ENCODE data around the gene HNRNPR. TPM values are rescaled to one million over a fixed set of nuclear protein-coding genes. Genes with fewer than 3 reads are reported as not detected.
A peak's percentile ranks its signal among the peaks of the same experiment; 100 is the strongest.

Gene HNRNPR
- total RNA-seq (10 to 100 TPM; 92.0 to 93.3 TPM), total RNA-seq (131 to 445 (median 233) reads per million in 172 experiments)
- 128 TPM for polyA plus RNA-seq (2013, experiment 1 of 2)
- polyA plus RNA-seq (2013, experiment 2 of 2), result 132 TPM

DNA sequence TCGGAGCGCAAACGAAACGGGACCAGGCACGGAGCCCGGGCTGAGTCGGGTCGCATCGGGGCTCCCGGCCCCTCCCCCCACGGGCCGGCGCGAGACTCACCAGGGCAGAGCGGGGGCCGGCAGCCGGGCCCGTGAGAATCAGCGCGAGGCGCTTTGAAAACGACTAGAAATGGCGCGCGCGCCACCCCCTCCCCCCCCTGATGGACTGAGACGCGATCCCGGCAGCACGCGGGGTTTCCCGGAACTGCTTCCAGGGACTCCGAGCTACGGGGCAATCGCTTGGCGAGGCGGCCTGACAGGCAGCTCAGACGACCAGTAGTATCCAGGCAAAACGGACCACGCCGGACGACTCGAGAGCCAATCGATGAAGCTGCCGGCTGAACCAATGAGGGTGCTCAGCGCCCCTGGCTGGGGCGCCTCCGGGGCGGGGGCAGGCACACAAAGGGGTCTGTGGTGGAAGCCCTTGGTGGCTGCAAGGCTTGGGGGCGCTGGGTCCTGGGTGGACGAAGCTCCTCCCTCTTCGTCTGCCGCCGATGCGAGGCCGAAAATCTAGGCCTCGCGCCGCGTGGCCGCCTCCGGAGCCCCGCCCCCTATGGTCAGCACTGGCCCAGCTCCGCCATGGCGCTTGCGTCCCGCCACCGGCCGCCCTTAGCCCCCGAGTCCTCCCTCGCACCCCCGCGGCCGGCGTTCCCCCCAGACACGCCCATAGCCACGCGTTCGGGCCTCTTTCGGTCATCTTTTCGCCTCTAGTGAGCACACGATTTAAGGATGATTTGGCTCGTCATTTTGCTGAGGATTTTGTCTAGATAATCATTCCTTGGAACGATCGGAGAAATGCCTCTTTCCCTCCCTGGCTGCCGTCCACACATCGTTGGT lies at the start of gene HNRNPR:
TSS of gene HNRNPR (minus strand) at position 174 of the 876 bp plus-strand sequence. CDS start 3,276 bp downstream, outside the sequence.
- Histone ChIP-seq H3K4me1 (ENCODE audit: insufficient read depth, low read length) (peaks cover 8% of the 10 kb centered on the region), H3K36me3 (ENCODE audit: insufficient read depth, low read length) (no peaks in the 10 kb centered on the region), H3K27me3 (ENCODE audit: control insufficient read depth in 1 of 2, insufficient read depth in 2 of 2, low read length in 2 of 2) (no peaks in the 10 kb centered on the region), H3K27ac (ENCODE audit: low read depth in 1 of 2, low read length in 2 of 2) (peak within 1 kb of the TSS; percentile 69 to 70), H3K4me3 (ENCODE audit: low read length) (peak within 1 kb of the TSS; percentile 73), H3K9me3 (ENCODE audit: control insufficient read depth in 1 of 2, insufficient read depth in 1 of 2, low read length in 2 of 2) (no peaks in the 10 kb centered on the region)
- ChIA-PET CTCF (interaction anchor here (0.6 to 1.9 kb wide), 6 partner anchors 15 to 59 kb away, joined by 3 to 11 read pairs (median 4); no protein-coding TSS in a partner anchor), POLR2A (interaction anchor here (0.6 to 2.1 kb wide), 34 partner anchors 10 to 636 kb away, joined by 3 to 116 read pairs (median 4); partner anchors contain the start of genes E2F2, GALE, HMGCL and KDM1A)
- DNase-seq (peak; percentile 96 to 100 (median 99)), ATAC-seq (ENCODE audit: poor library complexity) (peak; percentile 96)
- peaks cover 43% of the 10 kb centered on the region for H3K4me1 Mint-ChIP-seq (ENCODE audit: low read depth)
- no peaks in the 10 kb centered on the region for H3K9me3 Mint-ChIP-seq
- peaks cover 33% of the 10 kb centered on the region for H3K36me3 Mint-ChIP-seq (ENCODE audit: low read depth)
- peak within 1 kb of the TSS; percentile 92 for H3K27ac Mint-ChIP-seq
- peak within 1 kb of the TSS; percentile 96 for H3K4me3 Mint-ChIP-seq
- intact Hi-C loops (cut with DNase I, micrococcal nuclease), result loop anchor here (1.0 to 5.0 kb wide), 3 partner anchors 24 to 60 kb away; no protein-coding TSS in a partner anchor
- TF ChIP-seq, protein P1, sequence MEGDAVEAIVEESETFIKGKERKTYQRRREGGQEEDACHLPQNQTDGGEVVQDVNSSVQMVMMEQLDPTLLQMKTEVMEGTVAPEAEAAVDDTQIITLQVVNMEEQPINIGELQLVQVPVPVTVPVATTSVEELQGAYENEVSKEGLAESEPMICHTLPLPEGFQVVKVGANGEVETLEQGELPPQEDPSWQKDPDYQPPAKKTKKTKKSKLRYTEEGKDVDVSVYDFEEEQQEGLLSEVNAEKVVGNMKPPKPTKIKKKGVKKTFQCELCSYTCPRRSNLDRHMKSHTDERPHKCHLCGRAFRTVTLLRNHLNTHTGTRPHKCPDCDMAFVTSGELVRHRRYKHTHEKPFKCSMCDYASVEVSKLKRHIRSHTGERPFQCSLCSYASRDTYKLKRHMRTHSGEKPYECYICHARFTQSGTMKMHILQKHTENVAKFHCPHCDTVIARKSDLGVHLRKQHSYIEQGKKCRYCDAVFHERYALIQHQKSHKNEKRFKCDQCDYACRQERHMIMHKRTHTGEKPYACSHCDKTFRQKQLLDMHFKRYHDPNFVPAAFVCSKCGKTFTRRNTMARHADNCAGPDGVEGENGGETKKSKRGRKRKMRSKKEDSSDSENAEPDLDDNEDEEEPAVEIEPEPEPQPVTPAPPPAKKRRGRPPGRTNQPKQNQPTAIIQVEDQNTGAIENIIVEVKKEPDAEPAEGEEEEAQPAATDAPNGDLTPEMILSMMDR (IDR thresholded peaks at IDR 0.05), result peak; percentile 11
- no peaks in the 10 kb centered on the region for H3K27me3 Mint-ChIP-seq

DNA sequence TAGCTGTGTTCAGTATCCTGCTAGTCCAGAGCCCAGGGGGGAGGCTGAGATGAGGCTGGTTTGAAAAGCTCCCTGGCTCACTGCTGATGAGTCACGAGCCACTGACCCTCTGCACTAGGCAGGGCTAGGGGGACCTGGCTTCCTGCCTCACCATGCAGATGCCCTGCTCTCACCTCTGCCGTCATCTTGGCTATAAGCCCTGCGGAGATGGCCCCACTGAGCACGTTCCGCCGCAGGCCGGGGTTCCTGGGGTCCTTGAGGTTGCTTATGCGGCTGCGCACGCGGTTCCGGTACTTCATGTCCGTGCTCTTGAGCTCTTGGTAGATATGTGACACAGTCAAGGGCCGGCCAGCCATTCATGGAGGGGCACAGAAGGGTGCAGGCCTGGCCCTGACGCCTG lies 49.6 kb upstream of the HNRNPR start:
- DNase-seq (no peak), ATAC-seq (ENCODE audit: poor library complexity) (no peak)
- no peak overlapping the region for H3K27ac ChIP-seq (ENCODE audit: low read depth in 1 of 2, low read length in 2 of 2)
- no peaks in the 10 kb centered on the region for H3K9me3 ChIP-seq (ENCODE audit: control insufficient read depth in 1 of 2, insufficient read depth in 1 of 2, low read length in 2 of 2)
- no peak overlapping the region for H3K27ac Mint-ChIP-seq
- CTCF ChIA-PET, result interaction anchor here (1.9 kb wide), 1 partner anchor 10 kb away, joined by 6 read pairs; no protein-coding TSS in a partner anchor
- no peak overlapping the region for H3K4me3 ChIP-seq (ENCODE audit: low read length)
- intact Hi-C loops (cut with DNase I, micrococcal nuclease), result no loop called here
- H3K4me1 ChIP-seq (ENCODE audit: insufficient read depth, low read length), result no peaks in the 10 kb centered on the region
- H3K27me3 ChIP-seq (ENCODE audit: control insufficient read depth in 1 of 2, insufficient read depth in 2 of 2, low read length in 2 of 2), result no peaks in the 10 kb centered on the region
- H3K4me1 Mint-ChIP-seq (ENCODE audit: low read depth), result no peaks in the 10 kb centered on the region
- TF ChIP-seq, protein P1 (IDR thresholded peaks at IDR 0.05), result no peak
- POLR2A ChIA-PET, result no interaction called here
- no peak overlapping the region for H3K4me3 Mint-ChIP-seq
- H3K36me3 Mint-ChIP-seq (ENCODE audit: low read depth), result peaks cover 47% of the 10 kb centered on the region
- no peaks in the 10 kb centered on the region for H3K27me3 Mint-ChIP-seq
- no peaks in the 10 kb centered on the region for H3K9me3 Mint-ChIP-seq
- no peaks in the 10 kb centered on the region for H3K36me3 ChIP-seq (ENCODE audit: insufficient read depth, low read length)

DNA sequence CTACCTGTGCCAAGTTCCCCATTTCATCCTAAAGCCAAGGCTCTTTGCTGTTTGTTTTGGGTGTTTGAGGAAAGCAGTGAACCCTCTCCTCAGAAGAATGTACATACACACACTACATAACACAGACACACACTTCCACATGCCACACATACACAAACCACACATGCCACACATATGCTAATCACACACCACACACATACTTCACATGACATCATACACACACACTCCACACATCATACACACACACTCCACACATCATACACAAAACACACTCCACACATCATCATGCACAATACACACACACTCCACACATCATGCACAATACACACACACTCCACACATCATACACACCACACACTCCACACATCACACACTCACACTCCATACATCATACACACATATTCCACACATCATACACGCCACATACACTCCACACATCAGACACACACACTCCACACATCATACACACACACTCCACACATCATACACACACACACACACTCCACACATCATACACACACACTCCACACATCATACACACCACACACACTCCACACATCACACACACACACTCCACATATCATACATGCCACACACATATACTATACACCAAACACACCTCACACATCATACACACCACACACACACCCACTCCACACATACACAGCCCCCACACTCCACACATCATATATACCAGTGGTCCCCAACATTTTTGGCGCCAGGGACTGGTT lies 48.2 kb upstream of the HNRNPR start:
- TF ChIP-seq, protein P1 (IDR thresholded peaks at IDR 0.05), result no peak
- no peaks in the 10 kb centered on the region for H3K4me1 Mint-ChIP-seq (ENCODE audit: low read depth)
- H3K36me3 ChIP-seq (ENCODE audit: insufficient read depth, low read length), result no peaks in the 10 kb centered on the region
- H3K9me3 ChIP-seq (ENCODE audit: control insufficient read depth in 1 of 2, insufficient read depth in 1 of 2, low read length in 2 of 2), result no peaks in the 10 kb centered on the region
- DNase-seq (no peak), ATAC-seq (ENCODE audit: poor library complexity) (no peak)
- H3K27me3 Mint-ChIP-seq, result no peaks in the 10 kb centered on the region
- POLR2A ChIA-PET, result no interaction called here
- H3K4me3 ChIP-seq (ENCODE audit: low read length), result no peak overlapping the region
- CTCF ChIA-PET, result no interaction called here
- peaks cover 36% of the 10 kb centered on the region for H3K36me3 Mint-ChIP-seq (ENCODE audit: low read depth)
- no peaks in the 10 kb centered on the region for H3K4me1 ChIP-seq (ENCODE audit: insufficient read depth, low read length)
- H3K27ac Mint-ChIP-seq, result no peak overlapping the region
- H3K27me3 ChIP-seq (ENCODE audit: control insufficient read depth in 1 of 2, insufficient read depth in 2 of 2, low read length in 2 of 2), result no peaks in the 10 kb centered on the region
- H3K27ac ChIP-seq (ENCODE audit: low read depth in 1 of 2, low read length in 2 of 2), result no peak overlapping the region
- intact Hi-C loops (cut with DNase I, micrococcal nuclease), result no loop called here
- no peak overlapping the region for H3K4me3 Mint-ChIP-seq
- no peaks in the 10 kb centered on the region for H3K9me3 Mint-ChIP-seq
